PFSK-1 (cell line): Measurements from ENCODE around the gene MPIG6B.

Experiments used
- FOXP2 ChIP-seq: optimal IDR thresholded peaks from 2 replicates; pipeline ENCODE3; 2011; ENCODE audit warnings: borderline replicate concordance, control low read depth, inconsistent platforms; ENCODE audit not compliant: insufficient read depth; ENCODE audit errors: extremely low read length, extremely low read depth
- REST ChIP-seq, 2 experiments: IDR thresholded peaks; 2 replicates each; pipeline versions ENCODE4 v1.6.1 to v1.8.0; 2011 to 2012; ENCODE audit warnings: low read depth in 2 of 2, low read length in 2 of 2, control low read depth in 1 of 2, inconsistent platforms in 1 of 2, mild to moderate bottlenecking in 1 of 2, moderate library complexity in 1 of 2; ENCODE audit not compliant: insufficient read depth in 1 of 2

GRCh38 chr6:31769684-31770371 is 46.7 kb downstream of the MPIG6B start:
- no peak for TF ChIP-seq REST (IDR thresholded peaks at IDR 0.05; ENCODE audit: insufficient read depth in 1 of 2, low read depth in 2 of 2, low read length in 2 of 2)
- TF ChIP-seq FOXP2, result no peak
